A673 (cell line): ENCODE results near the gene CDK15.

ENCODE experiments used
- EZH2 ChIP-seq: fragments of 200-600 bp; sonication (generic); IDR thresholded peaks from 2 replicates; pipeline ENCODE4 v1.6.1; 2017; ENCODE audit warnings: borderline replicate concordance, low read depth, mild to moderate bottlenecking, mixed read lengths, antibody characterized with exemption, low read length; ENCODE audit not compliant: poor library complexity, severe bottlenecking
- TF ChIP-seq, protein P1 (sequence below): fragments of 300-800, 200-600 bp; sonication (generic); conservative IDR thresholded peaks from 2 replicates; pipeline ENCODE4 v1.5.1; 2017; ENCODE audit warnings: low read depth, mild to moderate bottlenecking, antibody characterized with exemption, low read length, moderate library complexity, mixed read lengths

DNA sequence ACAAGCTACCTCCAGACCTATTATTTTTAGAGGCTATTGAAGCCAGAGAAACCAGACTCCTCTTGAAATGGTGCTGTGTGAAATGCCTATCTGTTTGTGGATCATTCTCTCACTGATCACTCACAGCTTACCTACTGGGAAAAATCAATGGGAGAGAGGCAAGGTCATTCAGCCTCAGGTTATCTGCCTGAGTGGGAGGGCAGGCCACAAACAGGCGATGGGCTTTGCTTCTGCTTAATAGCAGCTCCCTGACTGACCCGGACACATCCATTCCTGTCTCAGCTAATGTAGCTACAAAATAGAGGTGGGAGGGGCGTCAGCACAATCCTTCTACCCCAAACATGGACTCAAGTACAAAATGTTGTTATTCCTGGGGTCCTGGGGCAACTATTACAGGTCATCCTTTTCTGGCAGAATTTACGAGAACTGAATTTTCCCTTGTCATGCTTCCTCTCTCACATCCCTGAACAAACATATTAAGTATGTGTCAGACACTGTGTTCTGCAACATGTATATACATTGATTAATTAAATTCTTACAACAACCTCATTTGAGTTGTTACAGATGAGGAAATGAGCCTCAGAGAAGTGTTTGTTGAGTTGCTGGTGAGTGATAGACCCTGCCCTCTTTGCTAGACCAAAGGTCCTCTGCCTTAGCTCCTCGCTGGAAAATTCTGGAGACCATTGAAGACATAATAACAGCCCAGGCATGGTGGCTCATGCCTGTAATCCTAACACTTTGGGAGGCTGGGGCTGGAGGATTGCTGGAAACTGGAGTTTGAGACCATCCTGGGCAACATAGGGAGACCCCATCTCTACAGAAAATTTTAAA, 60.5 kb downstream of the CDK15 start:
- TF ChIP-seq, protein P1, sequence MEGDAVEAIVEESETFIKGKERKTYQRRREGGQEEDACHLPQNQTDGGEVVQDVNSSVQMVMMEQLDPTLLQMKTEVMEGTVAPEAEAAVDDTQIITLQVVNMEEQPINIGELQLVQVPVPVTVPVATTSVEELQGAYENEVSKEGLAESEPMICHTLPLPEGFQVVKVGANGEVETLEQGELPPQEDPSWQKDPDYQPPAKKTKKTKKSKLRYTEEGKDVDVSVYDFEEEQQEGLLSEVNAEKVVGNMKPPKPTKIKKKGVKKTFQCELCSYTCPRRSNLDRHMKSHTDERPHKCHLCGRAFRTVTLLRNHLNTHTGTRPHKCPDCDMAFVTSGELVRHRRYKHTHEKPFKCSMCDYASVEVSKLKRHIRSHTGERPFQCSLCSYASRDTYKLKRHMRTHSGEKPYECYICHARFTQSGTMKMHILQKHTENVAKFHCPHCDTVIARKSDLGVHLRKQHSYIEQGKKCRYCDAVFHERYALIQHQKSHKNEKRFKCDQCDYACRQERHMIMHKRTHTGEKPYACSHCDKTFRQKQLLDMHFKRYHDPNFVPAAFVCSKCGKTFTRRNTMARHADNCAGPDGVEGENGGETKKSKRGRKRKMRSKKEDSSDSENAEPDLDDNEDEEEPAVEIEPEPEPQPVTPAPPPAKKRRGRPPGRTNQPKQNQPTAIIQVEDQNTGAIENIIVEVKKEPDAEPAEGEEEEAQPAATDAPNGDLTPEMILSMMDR: no peak
- no peak for TF ChIP-seq EZH2
